Measurements from ENCODE around the gene TMEM117.

DNA sequence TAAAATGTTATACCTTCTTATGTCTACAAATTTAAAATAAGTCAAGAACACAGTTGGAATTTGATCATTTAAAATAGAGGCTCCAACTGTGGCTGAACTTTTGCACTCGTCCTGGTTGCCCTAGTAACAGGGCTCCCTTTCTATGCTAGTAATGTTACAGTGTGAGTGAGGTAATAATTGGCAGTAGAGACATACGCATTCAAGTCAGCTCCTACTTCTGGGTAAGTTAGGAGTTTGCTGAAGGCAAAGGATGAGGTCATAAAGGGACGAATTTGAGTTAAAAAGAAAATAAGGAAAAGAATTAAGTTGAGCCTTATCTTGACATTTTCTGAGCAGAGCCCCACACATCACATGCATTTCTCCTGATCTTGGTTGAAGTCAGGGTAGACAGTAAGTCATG, 129.1 kb downstream of the TMEM117 start:
- no peak for TF ChIP-seq CTCF (optimal IDR thresholded peaks at IDR 0.05 in 1 of 3, IDR thresholded peaks at IDR 0.05 in 1 of 3, conservative IDR thresholded peaks at IDR 0.05 in 1 of 3; ENCODE audit: extremely low read depth in 1 of 3, insufficient read depth in 2 of 3, low read length in 3 of 3)
- no peak for TF ChIP-seq EZH2 (IDR thresholded peaks at IDR 0.05; ENCODE audit: low read length)

All from keratinocyte (primary cell).